Measurements from ENCODE around the gene GRHPR. TPM values are rescaled to one million over a fixed set of nuclear protein-coding genes. Genes with fewer than 3 reads are reported as not detected.

GRHPR gene
- total RNA-seq, 2 experiments from 2014 or later = 62.8 to 64.6 TPM

DNA sequence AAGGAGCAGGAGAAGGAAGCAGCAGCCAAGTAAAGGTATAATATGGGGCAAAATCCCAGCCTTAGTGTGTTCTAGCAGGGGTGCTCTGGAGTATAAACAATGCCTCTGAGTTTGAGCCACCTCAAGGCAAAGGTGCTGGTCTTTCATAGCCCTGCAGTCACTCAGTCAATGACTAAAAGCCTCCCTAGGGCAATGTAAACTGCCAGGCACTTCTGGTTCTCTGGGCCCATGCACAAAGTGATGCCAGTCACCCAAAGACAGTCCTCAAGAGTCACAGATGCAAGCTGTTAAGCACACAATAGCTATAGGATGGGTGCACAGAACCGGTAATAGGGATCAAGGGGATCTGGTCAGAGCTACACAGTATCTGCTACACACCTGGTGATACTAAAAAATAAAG is 30.1 kb downstream of the GRHPR start:
- Mint-ChIP-seq H3K4me3 (no peak overlapping the region), H3K9me3 (no peaks in the 10 kb centered on the region), H3K36me3 (ENCODE audit: low read depth) (peaks cover 11% of the 10 kb centered on the region), H3K4me1 (ENCODE audit: low read depth) (peaks cover 36% of the 10 kb centered on the region), H3K27ac (no peak overlapping the region), H3K27me3 (no peaks in the 10 kb centered on the region)
- CTCF ChIA-PET = no interaction called here
- no peak for DNase-seq
- no peak for ATAC-seq
- POLR2A ChIA-PET = no interaction called here
- intact Hi-C loops (cut with micrococcal nuclease) = loop anchor here (10.0 kb wide), 1 partner anchor 62 kb away; no protein-coding TSS in a partner anchor
- TF ChIP-seq, protein P1, sequence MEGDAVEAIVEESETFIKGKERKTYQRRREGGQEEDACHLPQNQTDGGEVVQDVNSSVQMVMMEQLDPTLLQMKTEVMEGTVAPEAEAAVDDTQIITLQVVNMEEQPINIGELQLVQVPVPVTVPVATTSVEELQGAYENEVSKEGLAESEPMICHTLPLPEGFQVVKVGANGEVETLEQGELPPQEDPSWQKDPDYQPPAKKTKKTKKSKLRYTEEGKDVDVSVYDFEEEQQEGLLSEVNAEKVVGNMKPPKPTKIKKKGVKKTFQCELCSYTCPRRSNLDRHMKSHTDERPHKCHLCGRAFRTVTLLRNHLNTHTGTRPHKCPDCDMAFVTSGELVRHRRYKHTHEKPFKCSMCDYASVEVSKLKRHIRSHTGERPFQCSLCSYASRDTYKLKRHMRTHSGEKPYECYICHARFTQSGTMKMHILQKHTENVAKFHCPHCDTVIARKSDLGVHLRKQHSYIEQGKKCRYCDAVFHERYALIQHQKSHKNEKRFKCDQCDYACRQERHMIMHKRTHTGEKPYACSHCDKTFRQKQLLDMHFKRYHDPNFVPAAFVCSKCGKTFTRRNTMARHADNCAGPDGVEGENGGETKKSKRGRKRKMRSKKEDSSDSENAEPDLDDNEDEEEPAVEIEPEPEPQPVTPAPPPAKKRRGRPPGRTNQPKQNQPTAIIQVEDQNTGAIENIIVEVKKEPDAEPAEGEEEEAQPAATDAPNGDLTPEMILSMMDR (IDR thresholded peaks at IDR 0.05) = no peak

DNA sequence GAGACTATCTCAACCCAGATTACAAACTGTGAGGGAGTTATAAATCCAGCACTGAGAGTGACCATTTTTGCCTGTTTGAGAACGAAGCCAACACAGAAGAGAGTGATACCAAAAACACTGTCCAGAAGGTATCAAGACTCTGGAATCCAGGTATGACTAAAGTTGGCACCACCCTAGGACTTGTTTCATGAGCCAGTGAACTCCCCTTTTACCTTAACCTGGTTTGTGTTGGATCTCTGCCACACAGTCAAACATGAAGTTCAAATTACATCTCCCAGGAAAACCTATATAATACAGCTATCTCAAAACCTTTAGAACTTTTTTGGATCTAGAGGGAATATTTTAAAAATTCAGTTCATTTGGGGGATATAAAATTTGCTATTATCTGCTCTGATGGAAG is 31.3 kb downstream of the GRHPR start:
- no peaks in the 10 kb centered on the region for H3K9me3 Mint-ChIP-seq
- ChIA-PET POLR2A (no interaction called here), CTCF (no interaction called here)
- ATAC-seq (no peak), DNase-seq (no peak)
- no peak overlapping the region for H3K27ac Mint-ChIP-seq
- peaks cover 42% of the 10 kb centered on the region for H3K4me1 Mint-ChIP-seq (ENCODE audit: low read depth)
- H3K4me3 Mint-ChIP-seq = no peak overlapping the region
- intact Hi-C loops (cut with micrococcal nuclease) = loop anchor here (10.0 kb wide), 1 partner anchor 61 kb away; no protein-coding TSS in a partner anchor
- H3K27me3 Mint-ChIP-seq = no peaks in the 10 kb centered on the region
- TF ChIP-seq, protein P1 (IDR thresholded peaks at IDR 0.05) = no peak
- peaks cover 9% of the 10 kb centered on the region for H3K36me3 Mint-ChIP-seq (ENCODE audit: low read depth)

DNA sequence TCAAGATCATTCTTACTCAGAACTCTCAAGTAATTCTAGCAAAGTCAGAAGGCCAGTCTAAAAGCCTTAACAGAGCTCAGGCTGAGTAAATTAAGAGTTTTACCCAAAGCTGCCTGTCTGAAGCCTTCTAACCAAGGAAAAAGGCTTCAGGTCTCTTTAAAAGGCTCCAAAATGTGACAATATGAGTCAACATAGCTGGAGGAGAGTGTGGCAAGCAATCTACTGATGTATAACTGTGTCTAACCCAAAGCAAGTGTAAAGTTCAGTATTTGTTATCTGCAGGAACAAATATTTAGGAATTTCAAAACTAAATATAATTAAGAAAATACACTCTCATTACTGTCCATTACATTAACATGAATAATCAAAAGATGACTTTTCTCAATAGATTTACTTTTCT is 31.7 kb downstream of the GRHPR start:
- DNase-seq (no peak), ATAC-seq (no peak)
- Mint-ChIP-seq H3K27ac (no peak overlapping the region), H3K27me3 (no peaks in the 10 kb centered on the region), H3K9me3 (no peaks in the 10 kb centered on the region), H3K4me3 (no peak overlapping the region), H3K36me3 (ENCODE audit: low read depth) (peaks cover 9% of the 10 kb centered on the region), H3K4me1 (ENCODE audit: low read depth) (peaks cover 42% of the 10 kb centered on the region)
- intact Hi-C loops (cut with micrococcal nuclease) = loop anchor here (10.0 kb wide), 1 partner anchor 61 kb away; no protein-coding TSS in a partner anchor
- TF ChIP-seq, protein P1 (IDR thresholded peaks at IDR 0.05) = no peak
- ChIA-PET CTCF (no interaction called here), POLR2A (no interaction called here)

DNA sequence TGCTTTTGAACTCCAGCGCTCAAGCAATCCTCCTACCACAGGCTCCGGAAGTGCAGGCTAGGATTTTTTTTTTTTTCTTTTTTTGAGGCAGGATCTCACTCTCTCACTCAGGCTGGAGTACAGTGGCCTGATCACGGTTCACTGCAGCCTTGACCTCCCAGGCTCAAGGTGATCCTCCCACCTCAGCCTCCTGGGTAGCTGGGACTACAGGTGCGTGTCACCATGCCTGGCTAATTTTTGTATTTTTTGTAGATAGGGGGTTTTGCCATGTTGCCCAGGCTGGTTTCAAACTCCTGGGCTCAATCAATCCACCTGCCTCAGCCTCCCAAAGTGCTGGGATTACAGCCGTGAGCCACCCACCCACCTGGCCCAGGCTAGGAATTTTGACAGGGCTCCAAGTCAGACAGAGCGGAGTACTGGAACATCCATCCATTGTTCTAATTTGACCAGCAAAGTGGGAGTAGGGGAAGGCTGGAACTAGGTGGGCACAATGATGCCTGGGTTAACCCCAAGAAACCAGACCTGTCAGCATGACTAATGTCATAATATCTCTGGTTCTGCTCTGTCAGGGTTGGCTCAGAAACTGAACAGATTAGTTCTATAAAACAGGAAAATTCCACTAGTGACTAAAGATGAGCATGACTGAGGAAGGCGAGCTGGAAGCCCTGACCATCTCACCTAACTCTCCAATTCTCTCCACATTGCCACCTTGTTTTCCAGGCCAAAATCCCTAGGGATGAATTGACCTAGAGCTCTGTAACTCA is 33.6 kb downstream of the GRHPR start:
- POLR2A ChIA-PET = interaction anchor here (0.9 to 1.7 kb wide), 2 partner anchors 8 to 13 kb away, joined by 3 to 5 read pairs; no protein-coding TSS in a partner anchor
- peaks cover 48% of the 10 kb centered on the region for H3K4me1 Mint-ChIP-seq (ENCODE audit: low read depth)
- ATAC-seq = peak; percentile 49
- no peaks in the 10 kb centered on the region for H3K27me3 Mint-ChIP-seq
- CTCF ChIA-PET = interaction anchor here (1.6 kb wide), 1 partner anchor 41 kb away, joined by 6 read pairs; no protein-coding TSS in a partner anchor
- no peak overlapping the region for H3K4me3 Mint-ChIP-seq
- no peaks in the 10 kb centered on the region for H3K9me3 Mint-ChIP-seq
- H3K36me3 Mint-ChIP-seq (ENCODE audit: low read depth) = peaks cover 6% of the 10 kb centered on the region
- DNase-seq = no peak
- TF ChIP-seq, protein P1 (IDR thresholded peaks at IDR 0.05) = no peak
- intact Hi-C loops (cut with micrococcal nuclease) = loop anchor here (10.0 kb wide), 1 partner anchor 59 kb away; no protein-coding TSS in a partner anchor
- no peak overlapping the region for H3K27ac Mint-ChIP-seq

DNA sequence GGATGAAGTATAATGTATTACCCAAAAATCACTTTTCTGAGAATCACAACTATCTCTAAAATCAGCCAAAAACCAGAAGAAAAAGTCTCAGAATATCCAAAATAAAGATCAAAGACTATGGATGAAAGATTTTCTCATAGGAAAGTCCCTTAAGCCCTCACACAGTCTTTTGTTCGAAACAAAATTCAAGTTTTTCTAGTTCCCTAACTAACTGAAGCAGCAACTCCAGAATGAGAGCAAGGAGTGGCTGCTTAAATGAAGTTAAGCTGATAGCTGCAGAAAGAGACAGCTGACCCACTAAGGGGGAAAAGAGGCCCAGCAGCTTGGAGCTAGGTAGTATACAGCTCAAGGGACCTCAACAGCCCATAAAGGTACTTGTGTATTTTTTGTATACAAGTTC is 34.3 kb downstream of the GRHPR start:
- H3K4me1 Mint-ChIP-seq (ENCODE audit: low read depth) = peaks cover 48% of the 10 kb centered on the region
- CTCF ChIA-PET = interaction anchor here (1.6 kb wide), 1 partner anchor 42 kb away, joined by 6 read pairs; no protein-coding TSS in a partner anchor

More for the DNA sequence above, 34.3 kb downstream of the GRHPR start:
- Mint-ChIP-seq H3K27ac (no peak overlapping the region), H3K27me3 (no peaks in the 10 kb centered on the region), H3K4me3 (no peak overlapping the region), H3K9me3 (no peaks in the 10 kb centered on the region), H3K36me3 (ENCODE audit: low read depth) (peaks cover 6% of the 10 kb centered on the region)
- intact Hi-C loops (cut with micrococcal nuclease) = loop anchor here (10.0 kb wide), 1 partner anchor 58 kb away; no protein-coding TSS in a partner anchor
- POLR2A ChIA-PET = interaction anchor here (1.7 kb wide), 1 partner anchor 14 kb away, joined by 5 read pairs; no protein-coding TSS in a partner anchor
- TF ChIP-seq, protein P1 (IDR thresholded peaks at IDR 0.05) = no peak
- ATAC-seq (no peak), DNase-seq (no peak)
